HEK293 (cell line): ENCODE data around the gene EML4.

ENCODE experiments used
- CTCF ChIA-PET: fragments of 350-600 bp; formaldehyde crosslinking; extraction: SDS; loops from one replicate; lab custom pipeline; 2021; ENCODE audit warnings: antibody characterized with exemption; lab: Yijun Ruan, JAX
- POLR2A ChIA-PET: fragments of 300-600 bp; formaldehyde crosslinking; extraction: SDS; loops from one replicate; lab custom pipeline; 2020; ENCODE audit warnings: antibody characterized with exemption, inconsistent platforms; lab: Yijun Ruan, JAX
- H3K27ac ChIP-seq: fragments of 200-500 bp; sonication (Bioruptor generic); 2 replicates; pipeline ENCODE4 v1.5.1; 2014; ENCODE audit warnings: low read depth, low read length, control low read depth, inconsistent platforms; ENCODE audit errors: extremely low read depth
- H3K36me3 ChIP-seq, 2 experiments: fragments of 200-500 bp in 1 of 2; sonication (Bioruptor generic) in 1 of 2; 1 replicate in 1 of 2; 2 replicates in 1 of 2; pipeline ENCODE4 v1.5.1; 2014 to 2017; ENCODE audit warnings: inconsistent platforms in 2 of 2, low read length in 2 of 2; ENCODE audit not compliant: control insufficient read depth in 2 of 2, insufficient read depth in 1 of 2
- H3K4me1 ChIP-seq: fragments of 200-500 bp; sonication (Bioruptor generic); 2 replicates; pipeline ENCODE4 v1.5.1; 2014; ENCODE audit warnings: mild to moderate bottlenecking, low read length, inconsistent platforms; ENCODE audit not compliant: control insufficient read depth, insufficient read depth
- H3K4me3 ChIP-seq: 2 replicates; pipeline ENCODE4 v1.5.1; 2011; ENCODE audit warnings: low read depth, mild to moderate bottlenecking, control low read depth, low read length, moderate library complexity
- H3K9me3 ChIP-seq: fragments of 200-500 bp; sonication (Bioruptor generic); 2 replicates; pipeline ENCODE4 v1.5.1; 2014; ENCODE audit warnings: low read depth, low read length, inconsistent platforms; ENCODE audit not compliant: control insufficient read depth, insufficient read depth
- HOXC10 ChIP-seq: sonication (generic); formaldehyde crosslinking; IDR thresholded peaks from 2 replicates; pipeline ENCODE4 v1.8.1; 2023; ENCODE audit warnings: mild to moderate bottlenecking, missing genetic modification reagents
- HOXD13 ChIP-seq: sonication (generic); formaldehyde crosslinking; IDR thresholded peaks from 2 replicates; pipeline ENCODE4 v1.8.0; 2022; ENCODE audit warnings: missing genetic modification reagents, borderline replicate concordance
- MYNN ChIP-seq: fragments of 450-650 bp; formaldehyde crosslinking; IDR thresholded peaks from 2 replicates; pipeline ENCODE4 v1.5.1; 2016; ENCODE audit warnings: missing biosample characterization, missing genetic modification characterization, borderline replicate concordance
- OSR2 ChIP-seq: fragments of 450-650 bp; formaldehyde crosslinking; IDR thresholded peaks from 2 replicates; pipeline ENCODE4 v1.5.1; 2016; ENCODE audit warnings: missing biosample characterization, missing genetic modification characterization
- WT1 ChIP-seq: fragments of 450-650 bp; formaldehyde crosslinking; IDR thresholded peaks from 2 replicates; pipeline ENCODE4 v1.5.1; 2016; ENCODE audit warnings: missing biosample characterization, missing genetic modification characterization
- YY1 ChIP-seq: fragments of 450-650 bp; formaldehyde crosslinking; IDR thresholded peaks from 2 replicates; pipeline ENCODE4 v1.5.1; 2018; ENCODE audit warnings: missing biosample characterization, missing genetic modification characterization
- ZBTB20 ChIP-seq: fragments of 450-650 bp; formaldehyde crosslinking; IDR thresholded peaks from 2 replicates; pipeline ENCODE4 v1.5.1; 2016; ENCODE audit warnings: missing biosample characterization, missing genetic modification characterization
- ZFP69B ChIP-seq: fragments of 450-650 bp; formaldehyde crosslinking; IDR thresholded peaks from 2 replicates; pipeline ENCODE4 v1.5.1; 2016; ENCODE audit warnings: missing biosample characterization, missing genetic modification characterization
- ZNF24 ChIP-seq: fragments of 450-650 bp; formaldehyde crosslinking; IDR thresholded peaks from 2 replicates; pipeline ENCODE4 v1.5.1; 2016; ENCODE audit warnings: missing biosample characterization, missing genetic modification characterization
- ZNF501 ChIP-seq: fragments of 450-650 bp; formaldehyde crosslinking; IDR thresholded peaks from 2 replicates; pipeline ENCODE4 v1.5.1; 2016; ENCODE audit warnings: missing biosample characterization, missing genetic modification characterization
- ZNF610 ChIP-seq: fragments of 450-650 bp; formaldehyde crosslinking; IDR thresholded peaks from 2 replicates; pipeline ENCODE4 v1.5.1; 2016; ENCODE audit warnings: missing biosample characterization, missing genetic modification characterization, borderline replicate concordance
- ZNF621 ChIP-seq: fragments of 450-650 bp; formaldehyde crosslinking; IDR thresholded peaks from 2 replicates; pipeline ENCODE4 v1.5.1; 2017; ENCODE audit warnings: missing biosample characterization, missing genetic modification characterization
- ZNF660 ChIP-seq: fragments of 450-650 bp; IDR thresholded peaks from 2 replicates; pipeline ENCODE4 v1.5.1; 2018; ENCODE audit warnings: missing biosample characterization, mild to moderate bottlenecking, missing genetic modification characterization
- ZNF701 ChIP-seq: fragments of 450-650 bp; formaldehyde crosslinking; IDR thresholded peaks from 2 replicates; pipeline ENCODE4 v1.5.1; 2016; ENCODE audit warnings: missing biosample characterization, missing genetic modification characterization
- TF ChIP-seq, protein P1 (sequence below): fragments of 450-650 bp; formaldehyde crosslinking; conservative IDR thresholded peaks from 2 replicates; pipeline ENCODE4 v1.5.1; 2016; ENCODE audit warnings: low read depth, missing biosample characterization, missing genetic modification characterization
- TF ChIP-seq, protein P2 (sequence below): fragments of 450-650 bp; formaldehyde crosslinking; optimal IDR thresholded peaks from 2 replicates; pipeline ENCODE3; 2016; ENCODE audit warnings: missing biosample characterization, mild to moderate bottlenecking, missing genetic modification characterization
- TF ChIP-seq, protein P3 (sequence below): fragments of 450-650 bp; formaldehyde crosslinking; IDR thresholded peaks from 2 replicates; pipeline ENCODE4 v1.5.1; 2016; ENCODE audit warnings: missing biosample characterization, missing genetic modification characterization
- TF ChIP-seq, protein P4 (sequence below): fragments of 450-650 bp; formaldehyde crosslinking; IDR thresholded peaks from 2 replicates; pipeline ENCODE4 v1.5.1; 2016; ENCODE audit warnings: missing biosample characterization, missing genetic modification characterization, borderline replicate concordance

The EML4 gene

DNA sequence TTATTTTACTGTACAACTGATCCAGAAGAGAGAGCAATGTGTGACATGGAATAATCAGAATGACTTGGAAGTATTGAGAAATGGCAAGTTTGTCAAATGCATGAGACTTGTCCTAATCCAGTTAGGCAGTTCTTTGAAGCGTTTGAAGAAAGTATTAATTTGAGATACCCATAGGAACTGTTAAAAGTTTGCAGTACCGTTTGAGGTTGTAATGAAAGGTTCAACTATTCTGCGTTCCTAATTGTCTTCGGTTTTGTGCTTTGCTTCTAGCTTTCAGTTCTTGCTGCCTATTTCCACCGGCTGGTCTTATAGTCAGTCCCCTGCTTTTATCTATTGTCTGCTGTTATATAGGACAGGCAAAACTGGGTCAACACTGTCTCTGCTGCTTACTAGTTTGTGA lies 150.1 kb downstream of the EML4 start:
- H3K4me3 ChIP-seq: no peak overlapping the region
- peaks cover 0 to 42% of the 10 kb centered on the region in 2 experiments for H3K36me3 ChIP-seq
- TF ChIP-seq ZNF501 (tag by site-specific recombination) (no peak), ZNF24 (tag by site-specific recombination) (no peak), ZNF660 (tag by site-specific recombination) (no peak), HOXD13 (CRISPR knock-in tag) (no peak), HOXC10 (CRISPR knock-in tag) (no peak), ZBTB20 (tag by site-specific recombination) (no peak), MYNN (tag by site-specific recombination) (no peak), OSR2 (tag by site-specific recombination) (no peak), ZNF621 (tag by site-specific recombination) (no peak), WT1 (tag by site-specific recombination) (no peak), ZNF701 (tag by site-specific recombination) (no peak), YY1 (tag by site-specific recombination) (no peak), ZFP69B (tag by site-specific recombination) (no peak), ZNF610 (tag by site-specific recombination) (no peak)
- TF ChIP-seq, protein P1, sequence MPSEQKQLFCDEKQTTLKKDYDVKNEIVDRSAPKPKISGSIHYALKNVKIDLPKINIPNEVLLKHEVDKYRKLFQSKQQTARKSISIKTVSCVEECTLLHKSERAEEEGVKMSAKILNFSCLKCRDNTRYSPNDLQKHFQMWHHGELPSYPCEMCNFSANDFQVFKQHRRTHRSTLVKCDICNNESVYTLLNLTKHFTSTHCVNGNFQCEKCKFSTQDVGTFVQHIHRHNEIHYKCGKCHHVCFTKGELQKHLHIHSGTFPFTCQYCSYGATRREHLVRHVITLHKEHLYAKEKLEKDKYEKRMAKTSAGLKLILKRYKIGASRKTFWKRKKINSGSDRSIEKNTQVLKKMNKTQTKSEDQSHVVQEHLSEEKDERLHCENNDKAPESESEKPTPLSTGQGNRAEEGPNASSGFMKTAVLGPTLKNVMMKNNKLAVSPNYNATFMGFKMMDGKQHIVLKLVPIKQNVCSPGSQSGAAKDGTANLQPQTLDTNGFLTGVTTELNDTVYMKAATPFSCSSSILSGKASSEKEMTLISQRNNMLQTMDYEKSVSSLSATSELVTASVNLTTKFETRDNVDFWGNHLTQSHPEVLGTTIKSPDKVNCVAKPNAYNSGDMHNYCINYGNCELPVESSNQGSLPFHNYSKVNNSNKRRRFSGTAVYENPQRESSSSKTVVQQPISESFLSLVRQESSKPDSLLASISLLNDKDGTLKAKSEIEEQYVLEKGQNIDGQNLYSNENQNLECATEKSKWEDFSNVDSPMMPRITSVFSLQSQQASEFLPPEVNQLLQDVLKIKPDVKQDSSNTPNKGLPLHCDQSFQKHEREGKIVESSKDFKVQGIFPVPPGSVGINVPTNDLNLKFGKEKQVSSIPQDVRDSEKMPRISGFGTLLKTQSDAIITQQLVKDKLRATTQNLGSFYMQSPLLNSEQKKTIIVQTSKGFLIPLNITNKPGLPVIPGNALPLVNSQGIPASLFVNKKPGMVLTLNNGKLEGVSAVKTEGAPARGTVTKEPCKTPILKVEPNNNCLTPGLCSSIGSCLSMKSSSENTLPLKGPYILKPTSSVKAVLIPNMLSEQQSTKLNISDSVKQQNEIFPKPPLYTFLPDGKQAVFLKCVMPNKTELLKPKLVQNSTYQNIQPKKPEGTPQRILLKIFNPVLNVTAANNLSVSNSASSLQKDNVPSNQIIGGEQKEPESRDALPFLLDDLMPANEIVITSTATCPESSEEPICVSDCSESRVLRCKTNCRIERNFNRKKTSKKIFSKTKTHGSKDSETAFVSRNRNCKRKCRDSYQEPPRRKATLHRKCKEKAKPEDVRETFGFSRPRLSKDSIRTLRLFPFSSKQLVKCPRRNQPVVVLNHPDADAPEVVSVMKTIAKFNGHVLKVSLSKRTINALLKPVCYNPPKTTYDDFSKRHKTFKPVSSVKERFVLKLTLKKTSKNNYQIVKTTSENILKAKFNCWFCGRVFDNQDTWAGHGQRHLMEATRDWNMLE (tag by site-specific recombination): no peak
- TF ChIP-seq, protein P2, sequence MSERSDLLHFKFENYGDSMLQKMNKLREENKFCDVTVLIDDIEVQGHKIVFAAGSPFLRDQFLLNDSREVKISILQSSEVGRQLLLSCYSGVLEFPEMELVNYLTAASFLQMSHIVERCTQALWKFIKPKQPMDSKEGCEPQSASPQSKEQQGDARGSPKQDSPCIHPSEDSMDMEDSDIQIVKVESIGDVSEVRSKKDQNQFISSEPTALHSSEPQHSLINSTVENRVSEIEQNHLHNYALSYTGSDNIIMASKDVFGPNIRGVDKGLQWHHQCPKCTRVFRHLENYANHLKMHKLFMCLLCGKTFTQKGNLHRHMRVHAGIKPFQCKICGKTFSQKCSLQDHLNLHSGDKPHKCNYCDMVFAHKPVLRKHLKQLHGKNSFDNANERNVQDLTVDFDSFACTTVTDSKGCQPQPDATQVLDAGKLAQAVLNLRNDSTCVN (tag by site-specific recombination): no peak
- TF ChIP-seq, protein P3, sequence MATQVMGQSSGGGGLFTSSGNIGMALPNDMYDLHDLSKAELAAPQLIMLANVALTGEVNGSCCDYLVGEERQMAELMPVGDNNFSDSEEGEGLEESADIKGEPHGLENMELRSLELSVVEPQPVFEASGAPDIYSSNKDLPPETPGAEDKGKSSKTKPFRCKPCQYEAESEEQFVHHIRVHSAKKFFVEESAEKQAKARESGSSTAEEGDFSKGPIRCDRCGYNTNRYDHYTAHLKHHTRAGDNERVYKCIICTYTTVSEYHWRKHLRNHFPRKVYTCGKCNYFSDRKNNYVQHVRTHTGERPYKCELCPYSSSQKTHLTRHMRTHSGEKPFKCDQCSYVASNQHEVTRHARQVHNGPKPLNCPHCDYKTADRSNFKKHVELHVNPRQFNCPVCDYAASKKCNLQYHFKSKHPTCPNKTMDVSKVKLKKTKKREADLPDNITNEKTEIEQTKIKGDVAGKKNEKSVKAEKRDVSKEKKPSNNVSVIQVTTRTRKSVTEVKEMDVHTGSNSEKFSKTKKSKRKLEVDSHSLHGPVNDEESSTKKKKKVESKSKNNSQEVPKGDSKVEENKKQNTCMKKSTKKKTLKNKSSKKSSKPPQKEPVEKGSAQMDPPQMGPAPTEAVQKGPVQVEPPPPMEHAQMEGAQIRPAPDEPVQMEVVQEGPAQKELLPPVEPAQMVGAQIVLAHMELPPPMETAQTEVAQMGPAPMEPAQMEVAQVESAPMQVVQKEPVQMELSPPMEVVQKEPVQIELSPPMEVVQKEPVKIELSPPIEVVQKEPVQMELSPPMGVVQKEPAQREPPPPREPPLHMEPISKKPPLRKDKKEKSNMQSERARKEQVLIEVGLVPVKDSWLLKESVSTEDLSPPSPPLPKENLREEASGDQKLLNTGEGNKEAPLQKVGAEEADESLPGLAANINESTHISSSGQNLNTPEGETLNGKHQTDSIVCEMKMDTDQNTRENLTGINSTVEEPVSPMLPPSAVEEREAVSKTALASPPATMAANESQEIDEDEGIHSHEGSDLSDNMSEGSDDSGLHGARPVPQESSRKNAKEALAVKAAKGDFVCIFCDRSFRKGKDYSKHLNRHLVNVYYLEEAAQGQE (tag by site-specific recombination): no peak
- TF ChIP-seq, protein P4, sequence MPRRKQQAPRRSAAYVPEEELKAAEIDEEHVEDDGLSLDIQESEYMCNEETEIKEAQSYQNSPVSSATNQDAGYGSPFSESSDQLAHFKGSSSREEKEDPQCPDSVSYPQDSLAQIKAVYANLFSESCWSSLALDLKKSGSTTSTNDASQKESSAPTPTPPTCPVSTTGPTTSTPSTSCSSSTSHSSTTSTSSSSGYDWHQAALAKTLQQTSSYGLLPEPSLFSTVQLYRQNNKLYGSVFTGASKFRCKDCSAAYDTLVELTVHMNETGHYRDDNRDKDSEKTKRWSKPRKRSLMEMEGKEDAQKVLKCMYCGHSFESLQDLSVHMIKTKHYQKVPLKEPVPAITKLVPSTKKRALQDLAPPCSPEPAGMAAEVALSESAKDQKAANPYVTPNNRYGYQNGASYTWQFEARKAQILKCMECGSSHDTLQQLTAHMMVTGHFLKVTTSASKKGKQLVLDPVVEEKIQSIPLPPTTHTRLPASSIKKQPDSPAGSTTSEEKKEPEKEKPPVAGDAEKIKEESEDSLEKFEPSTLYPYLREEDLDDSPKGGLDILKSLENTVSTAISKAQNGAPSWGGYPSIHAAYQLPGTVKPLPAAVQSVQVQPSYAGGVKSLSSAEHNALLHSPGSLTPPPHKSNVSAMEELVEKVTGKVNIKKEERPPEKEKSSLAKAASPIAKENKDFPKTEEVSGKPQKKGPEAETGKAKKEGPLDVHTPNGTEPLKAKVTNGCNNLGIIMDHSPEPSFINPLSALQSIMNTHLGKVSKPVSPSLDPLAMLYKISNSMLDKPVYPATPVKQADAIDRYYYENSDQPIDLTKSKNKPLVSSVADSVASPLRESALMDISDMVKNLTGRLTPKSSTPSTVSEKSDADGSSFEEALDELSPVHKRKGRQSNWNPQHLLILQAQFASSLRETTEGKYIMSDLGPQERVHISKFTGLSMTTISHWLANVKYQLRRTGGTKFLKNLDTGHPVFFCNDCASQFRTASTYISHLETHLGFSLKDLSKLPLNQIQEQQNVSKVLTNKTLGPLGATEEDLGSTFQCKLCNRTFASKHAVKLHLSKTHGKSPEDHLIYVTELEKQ (tag by site-specific recombination): no peak
- no peak overlapping the region for H3K27ac ChIP-seq
- no peaks in the 10 kb centered on the region for H3K9me3 ChIP-seq
- no peaks in the 10 kb centered on the region for H3K4me1 ChIP-seq
- POLR2A ChIA-PET: no interaction called here
- CTCF ChIA-PET: interaction anchor here (0.9 kb wide), 1 partner anchor 9 kb away, joined by 8 read pairs; no protein-coding TSS in a partner anchor
